GM23338 (cell line): Measurements from ENCODE around the gene USP37. TPM values are rescaled to one million over a fixed set of nuclear protein-coding genes. Genes with fewer than 3 reads are reported as not detected.

Source experiments
- ATAC-seq: fragments of 200-7000 bp; cut with Tn5 transposase; 3 replicates; pipeline ENCODE4 v1.9.1; 2020
- DNase-seq: peaks from one replicate; pipeline ENCODE4 v3.0.0-alpha.2; 2015; ENCODE audit warnings: low spot score
- H2AFZ ChIP-seq: fragments of 200-600 bp; sonication (generic); 2 replicates; pipeline ENCODE4 v1.8.0; 2016; ENCODE audit warnings: antibody characterized with exemption, mild to moderate bottlenecking, moderate library complexity
- H3F3A ChIP-seq: fragments of 200-600 bp; sonication (generic); replicated peaks from 2 replicates; pipeline ENCODE4 v1.8.0; 2017; ENCODE audit warnings: antibody characterized with exemption, mixed run types, low read depth
- H3K27ac ChIP-seq: fragments of 200-600 bp; sonication (generic); 2 replicates; pipeline ENCODE4 v1.6.1; 2016; ENCODE audit warnings: low read depth
- H3K27me3 ChIP-seq: fragments of 200-600 bp; sonication (generic); 2 replicates; pipeline ENCODE4 v1.8.0; 2016; ENCODE audit warnings: mild to moderate bottlenecking, mixed run types, moderate library complexity; ENCODE audit not compliant: insufficient read depth
- H3K36me3 ChIP-seq: fragments of 200-600 bp; sonication (generic); 2 replicates; pipeline ENCODE4 v1.8.0; 2016; ENCODE audit warnings: mild to moderate bottlenecking; ENCODE audit not compliant: insufficient read depth
- H3K4me1 ChIP-seq: fragments of 200-600 bp; sonication (generic); 2 replicates; pipeline ENCODE4 v1.8.0; 2016; ENCODE audit warnings: mild to moderate bottlenecking, moderate library complexity; ENCODE audit not compliant: insufficient read depth
- H3K4me2 ChIP-seq: fragments of 200-600 bp; sonication (generic); 2 replicates; pipeline ENCODE4 v1.7.1; 2017; ENCODE audit warnings: mixed run types
- H3K4me3 ChIP-seq: fragments of 200-600 bp; sonication (generic); 2 replicates; pipeline ENCODE4 v1.6.1; 2016; ENCODE audit warnings: mixed run types
- H3K79me2 ChIP-seq: fragments of 200-600 bp; sonication (generic); replicated peaks from 2 replicates; pipeline ENCODE4 v1.8.0; 2017; ENCODE audit warnings: mild to moderate bottlenecking; ENCODE audit not compliant: insufficient read depth
- H3K9me2 ChIP-seq: fragments of 200-600 bp; sonication (generic); 2 replicates; pipeline ENCODE4 v1.8.0; 2017; ENCODE audit not compliant: insufficient read depth
- H4K20me1 ChIP-seq: fragments of 200-600 bp; sonication (generic); replicated peaks from 2 replicates; pipeline ENCODE4 v1.8.0; 2017; ENCODE audit warnings: mild to moderate bottlenecking; ENCODE audit not compliant: insufficient read depth
- H3K27ac Mint-ChIP-seq: 2 replicates; pipeline ENCODE4 v1.8.0; 2020; ENCODE audit warnings: inconsistent platforms, mild to moderate bottlenecking, moderate library complexity, mixed read lengths
- H3K27me3 Mint-ChIP-seq: 3 replicates; pipeline ENCODE4 v1.8.0; 2022; ENCODE audit warnings: low read depth, mild to moderate bottlenecking, moderate library complexity, mixed read lengths, inconsistent platforms; ENCODE audit not compliant: insufficient read depth, poor library complexity
- H3K36me3 Mint-ChIP-seq: 3 replicates; pipeline ENCODE4 v1.8.0; 2021; ENCODE audit warnings: low read depth, mild to moderate bottlenecking, inconsistent platforms, moderate library complexity, mixed read lengths
- H3K4me1 Mint-ChIP-seq: 3 replicates; pipeline ENCODE4 v1.8.0; 2020; ENCODE audit warnings: mild to moderate bottlenecking, inconsistent platforms, mixed read lengths
- H3K4me3 Mint-ChIP-seq: 3 replicates; pipeline ENCODE4 v1.8.0; 2021; ENCODE audit warnings: moderate library complexity, mild to moderate bottlenecking, inconsistent platforms, mixed read lengths
- H3K9me3 Mint-ChIP-seq: 3 replicates; pipeline ENCODE4 v1.8.0; 2020; ENCODE audit warnings: moderate library complexity, mild to moderate bottlenecking, inconsistent platforms, mixed read lengths
- CREB1 ChIP-seq: fragments of 250-450 bp; sonication (Bioruptor Pico); IDR thresholded peaks from 2 replicates; pipeline ENCODE4 v1.5.0; 2020; ENCODE audit warnings: low read depth, mild to moderate bottlenecking, moderate library complexity
- EZH2 ChIP-seq: fragments of 200-600 bp; sonication (generic); IDR thresholded peaks from one replicate; pipeline ENCODE4 v1.8.0; 2017; ENCODE audit warnings: antibody characterized with exemption, mild to moderate bottlenecking, low read depth; ENCODE audit not compliant: unreplicated experiment
- EZH2phosphoT487 ChIP-seq: fragments of 200-600 bp; sonication (generic); IDR thresholded peaks from one replicate; pipeline ENCODE4 v1.8.1; 2018; ENCODE audit warnings: antibody characterized with exemption; ENCODE audit not compliant: unreplicated experiment
- NANOG ChIP-seq: IDR thresholded peaks from 2 replicates; pipeline ENCODE4 v1.6.1; 2016; ENCODE audit warnings: antibody characterized with exemption, borderline replicate concordance
- POLR2AphosphoS5 ChIP-seq: IDR thresholded peaks from 2 replicates; pipeline ENCODE4 v1.6.1; 2016; ENCODE audit warnings: antibody characterized with exemption, low read depth
- STAT1 ChIP-seq: IDR thresholded peaks from one replicate; pipeline ENCODE4 v1.6.1; 2016; ENCODE audit warnings: antibody characterized with exemption; ENCODE audit not compliant: unreplicated experiment
- ZNF114 ChIP-seq: fragments of 250-450 bp; sonication (Bioruptor Pico); IDR thresholded peaks from 2 replicates; pipeline ENCODE4 v1.5.0; 2020; ENCODE audit warnings: mild to moderate bottlenecking, moderate library complexity
- polyA plus RNA-seq: library from polyadenylated mRNA; unstranded; fragments of >200 nt; fragmentation: Nextera tagmentation; extraction: Ambion mirVana; gene quantifications from 2 replicates; pipeline ENCODE4 v1.2.1, GENCODE V29; 2016
- total RNA-seq: library from RNA; depleted of rRNA; stranded (reverse); fragments of >200 nt; shearing (Covaris generic); gene quantifications from 2 replicates; pipeline ENCODE4 v1.2.3, GENCODE V29; 2014
- TF ChIP-seq, protein P1 (sequence below): IDR thresholded peaks from 2 replicates; pipeline ENCODE4 v1.6.1; 2016; ENCODE audit warnings: antibody characterized with exemption
- TF ChIP-seq, protein P2 (sequence below): IDR thresholded peaks from one replicate; pipeline ENCODE4 v1.6.1; 2018; ENCODE audit warnings: antibody characterized with exemption; ENCODE audit not compliant: unreplicated experiment
- TF ChIP-seq, protein P3 (sequence below): fragments of 250-450 bp; sonication (Bioruptor Pico); IDR thresholded peaks from 2 replicates; pipeline ENCODE4 v1.5.0; 2020; ENCODE audit warnings: mild to moderate bottlenecking, moderate library complexity

USP37 gene
- total and polyA plus RNA-seq, 2 experiments from 2014 or later = 8.2 to 21.0 TPM

DNA sequence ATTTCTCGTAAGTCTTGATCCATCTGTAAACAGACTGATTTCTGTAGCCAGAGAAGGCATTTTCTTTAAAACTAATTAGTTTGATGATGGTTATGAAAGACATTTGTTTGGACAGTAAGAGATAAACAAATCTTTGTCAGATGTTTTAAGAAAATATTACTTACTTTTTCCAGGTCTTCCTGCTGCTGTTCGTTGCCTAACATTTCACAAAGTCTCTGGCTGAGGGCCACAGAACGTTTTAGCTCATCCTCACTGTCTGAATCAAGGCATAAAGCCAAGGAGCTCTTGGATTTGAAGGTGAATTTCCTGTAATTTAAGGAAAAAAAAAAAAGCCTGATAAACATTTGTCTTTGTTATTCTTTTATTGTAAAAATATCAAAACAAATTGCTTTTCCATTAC is 91.5 kb downstream of the USP37 start (continued):
- TF ChIP-seq, protein P1, sequence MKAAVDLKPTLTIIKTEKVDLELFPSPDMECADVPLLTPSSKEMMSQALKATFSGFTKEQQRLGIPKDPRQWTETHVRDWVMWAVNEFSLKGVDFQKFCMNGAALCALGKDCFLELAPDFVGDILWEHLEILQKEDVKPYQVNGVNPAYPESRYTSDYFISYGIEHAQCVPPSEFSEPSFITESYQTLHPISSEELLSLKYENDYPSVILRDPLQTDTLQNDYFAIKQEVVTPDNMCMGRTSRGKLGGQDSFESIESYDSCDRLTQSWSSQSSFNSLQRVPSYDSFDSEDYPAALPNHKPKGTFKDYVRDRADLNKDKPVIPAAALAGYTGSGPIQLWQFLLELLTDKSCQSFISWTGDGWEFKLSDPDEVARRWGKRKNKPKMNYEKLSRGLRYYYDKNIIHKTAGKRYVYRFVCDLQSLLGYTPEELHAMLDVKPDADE = no peak

GRCh38 chr2:218474527-218474926 is 93.6 kb downstream of the USP37 start:
- no peaks in the 10 kb centered on the region for H3K27me3 Mint-ChIP-seq
- Histone ChIP-seq H3K4me2 (no peak overlapping the region), H3K27ac (no peak overlapping the region), H3K9me2 (no peaks in the 10 kb centered on the region), H2AFZ (no peak overlapping the region), H3K79me2 (no peaks in the 10 kb centered on the region), H3K36me3 (peaks cover 22% of the 10 kb centered on the region), H3K27me3 (no peaks in the 10 kb centered on the region), H3K4me1 (no peaks in the 10 kb centered on the region), H3F3A (no peaks in the 10 kb centered on the region), H4K20me1 (peaks cover 5% of the 10 kb centered on the region), H3K4me3 (no peak overlapping the region)
- TF ChIP-seq, protein P2, sequence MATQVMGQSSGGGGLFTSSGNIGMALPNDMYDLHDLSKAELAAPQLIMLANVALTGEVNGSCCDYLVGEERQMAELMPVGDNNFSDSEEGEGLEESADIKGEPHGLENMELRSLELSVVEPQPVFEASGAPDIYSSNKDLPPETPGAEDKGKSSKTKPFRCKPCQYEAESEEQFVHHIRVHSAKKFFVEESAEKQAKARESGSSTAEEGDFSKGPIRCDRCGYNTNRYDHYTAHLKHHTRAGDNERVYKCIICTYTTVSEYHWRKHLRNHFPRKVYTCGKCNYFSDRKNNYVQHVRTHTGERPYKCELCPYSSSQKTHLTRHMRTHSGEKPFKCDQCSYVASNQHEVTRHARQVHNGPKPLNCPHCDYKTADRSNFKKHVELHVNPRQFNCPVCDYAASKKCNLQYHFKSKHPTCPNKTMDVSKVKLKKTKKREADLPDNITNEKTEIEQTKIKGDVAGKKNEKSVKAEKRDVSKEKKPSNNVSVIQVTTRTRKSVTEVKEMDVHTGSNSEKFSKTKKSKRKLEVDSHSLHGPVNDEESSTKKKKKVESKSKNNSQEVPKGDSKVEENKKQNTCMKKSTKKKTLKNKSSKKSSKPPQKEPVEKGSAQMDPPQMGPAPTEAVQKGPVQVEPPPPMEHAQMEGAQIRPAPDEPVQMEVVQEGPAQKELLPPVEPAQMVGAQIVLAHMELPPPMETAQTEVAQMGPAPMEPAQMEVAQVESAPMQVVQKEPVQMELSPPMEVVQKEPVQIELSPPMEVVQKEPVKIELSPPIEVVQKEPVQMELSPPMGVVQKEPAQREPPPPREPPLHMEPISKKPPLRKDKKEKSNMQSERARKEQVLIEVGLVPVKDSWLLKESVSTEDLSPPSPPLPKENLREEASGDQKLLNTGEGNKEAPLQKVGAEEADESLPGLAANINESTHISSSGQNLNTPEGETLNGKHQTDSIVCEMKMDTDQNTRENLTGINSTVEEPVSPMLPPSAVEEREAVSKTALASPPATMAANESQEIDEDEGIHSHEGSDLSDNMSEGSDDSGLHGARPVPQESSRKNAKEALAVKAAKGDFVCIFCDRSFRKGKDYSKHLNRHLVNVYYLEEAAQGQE = no peak
- TF ChIP-seq CREB1 (CRISPR knock-in tag) (no peak), STAT1 (no peak), POLR2AphosphoS5 (no peak), EZH2phosphoT487 (no peak), ZNF114 (no peak), NANOG (no peak), EZH2 (no peak)
- TF ChIP-seq, protein P3, sequence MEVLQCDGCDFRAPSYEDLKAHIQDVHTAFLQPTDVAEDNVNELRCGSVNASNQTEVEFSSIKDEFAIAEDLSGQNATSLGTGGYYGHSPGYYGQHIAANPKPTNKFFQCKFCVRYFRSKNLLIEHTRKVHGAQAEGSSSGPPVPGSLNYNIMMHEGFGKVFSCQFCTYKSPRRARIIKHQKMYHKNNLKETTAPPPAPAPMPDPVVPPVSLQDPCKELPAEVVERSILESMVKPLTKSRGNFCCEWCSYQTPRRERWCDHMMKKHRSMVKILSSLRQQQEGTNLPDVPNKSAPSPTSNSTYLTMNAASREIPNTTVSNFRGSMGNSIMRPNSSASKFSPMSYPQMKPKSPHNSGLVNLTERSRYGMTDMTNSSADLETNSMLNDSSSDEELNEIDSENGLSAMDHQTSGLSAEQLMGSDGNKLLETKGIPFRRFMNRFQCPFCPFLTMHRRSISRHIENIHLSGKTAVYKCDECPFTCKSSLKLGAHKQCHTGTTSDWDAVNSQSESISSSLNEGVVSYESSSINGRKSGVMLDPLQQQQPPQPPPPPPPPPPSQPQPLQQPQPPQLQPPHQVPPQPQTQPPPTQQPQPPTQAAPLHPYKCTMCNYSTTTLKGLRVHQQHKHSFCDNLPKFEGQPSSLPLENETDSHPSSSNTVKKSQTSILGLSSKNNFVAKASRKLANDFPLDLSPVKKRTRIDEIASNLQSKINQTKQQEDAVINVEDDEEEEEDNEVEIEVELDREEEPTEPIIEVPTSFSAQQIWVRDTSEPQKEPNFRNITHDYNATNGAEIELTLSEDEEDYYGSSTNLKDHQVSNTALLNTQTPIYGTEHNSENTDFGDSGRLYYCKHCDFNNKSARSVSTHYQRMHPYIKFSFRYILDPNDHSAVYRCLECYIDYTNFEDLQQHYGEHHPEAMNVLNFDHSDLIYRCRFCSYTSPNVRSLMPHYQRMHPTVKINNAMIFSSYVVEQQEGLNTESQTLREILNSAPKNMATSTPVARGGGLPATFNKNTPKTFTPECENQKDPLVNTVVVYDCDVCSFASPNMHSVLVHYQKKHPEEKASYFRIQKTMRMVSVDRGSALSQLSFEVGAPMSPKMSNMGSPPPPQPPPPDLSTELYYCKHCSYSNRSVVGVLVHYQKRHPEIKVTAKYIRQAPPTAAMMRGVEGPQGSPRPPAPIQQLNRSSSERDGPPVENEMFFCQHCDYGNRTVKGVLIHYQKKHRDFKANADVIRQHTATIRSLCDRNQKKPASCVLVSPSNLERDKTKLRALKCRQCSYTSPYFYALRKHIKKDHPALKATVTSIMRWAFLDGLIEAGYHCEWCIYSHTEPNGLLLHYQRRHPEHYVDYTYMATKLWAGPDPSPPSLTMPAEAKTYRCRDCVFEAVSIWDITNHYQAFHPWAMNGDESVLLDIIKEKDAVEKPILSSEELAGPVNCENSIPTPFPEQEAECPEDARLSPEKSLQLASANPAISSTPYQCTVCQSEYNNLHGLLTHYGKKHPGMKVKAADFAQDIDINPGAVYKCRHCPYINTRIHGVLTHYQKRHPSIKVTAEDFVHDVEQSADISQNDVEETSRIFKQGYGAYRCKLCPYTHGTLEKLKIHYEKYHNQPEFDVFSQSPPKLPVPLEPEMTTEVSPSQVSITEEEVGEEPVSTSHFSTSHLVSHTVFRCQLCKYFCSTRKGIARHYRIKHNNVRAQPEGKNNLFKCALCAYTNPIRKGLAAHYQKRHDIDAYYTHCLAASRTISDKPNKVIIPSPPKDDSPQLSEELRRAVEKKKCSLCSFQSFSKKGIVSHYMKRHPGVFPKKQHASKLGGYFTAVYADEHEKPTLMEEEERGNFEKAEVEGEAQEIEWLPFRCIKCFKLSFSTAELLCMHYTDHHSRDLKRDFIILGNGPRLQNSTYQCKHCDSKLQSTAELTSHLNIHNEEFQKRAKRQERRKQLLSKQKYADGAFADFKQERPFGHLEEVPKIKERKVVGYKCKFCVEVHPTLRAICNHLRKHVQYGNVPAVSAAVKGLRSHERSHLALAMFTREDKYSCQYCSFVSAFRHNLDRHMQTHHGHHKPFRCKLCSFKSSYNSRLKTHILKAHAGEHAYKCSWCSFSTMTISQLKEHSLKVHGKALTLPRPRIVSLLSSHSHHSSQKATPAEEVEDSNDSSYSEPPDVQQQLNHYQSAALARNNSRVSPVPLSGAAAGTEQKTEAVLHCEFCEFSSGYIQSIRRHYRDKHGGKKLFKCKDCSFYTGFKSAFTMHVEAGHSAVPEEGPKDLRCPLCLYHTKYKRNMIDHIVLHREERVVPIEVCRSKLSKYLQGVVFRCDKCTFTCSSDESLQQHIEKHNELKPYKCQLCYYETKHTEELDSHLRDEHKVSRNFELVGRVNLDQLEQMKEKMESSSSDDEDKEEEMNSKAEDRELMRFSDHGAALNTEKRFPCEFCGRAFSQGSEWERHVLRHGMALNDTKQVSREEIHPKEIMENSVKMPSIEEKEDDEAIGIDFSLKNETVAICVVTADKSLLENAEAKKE (CRISPR knock-in tag) = no peak
- TF ChIP-seq, protein P1 = no peak
- DNase-seq (no peak), ATAC-seq (no peak)
- H3K4me3 Mint-ChIP-seq = no peak overlapping the region
- no peaks in the 10 kb centered on the region for H3K9me3 Mint-ChIP-seq
- no peaks in the 10 kb centered on the region for H3K4me1 Mint-ChIP-seq
- peaks cover 23% of the 10 kb centered on the region for H3K36me3 Mint-ChIP-seq
- H3K27ac Mint-ChIP-seq = no peak overlapping the region
